Effector memory CD4-positive, alpha-beta T cell (primary cell): ENCODE measurements around the gene CAMTA1.
"Not testable (repeated sequence)": the region's sequence is repeated elsewhere in the genome, so short reads cannot be mapped to it uniquely, and the experiment has no call there.

Experiments used
- DNase-seq, 3 donors: peaks; one replicate each; pipeline ENCODE4 v3.0.0-alpha.2; 2020
- H3K27ac ChIP-seq: 2 replicates; pipeline ENCODE4 v1.7.0; 2013; ENCODE audit warnings: mild to moderate bottlenecking, low read length, moderate library complexity; ENCODE audit not compliant: insufficient read depth, poor library complexity, severe bottlenecking
- H3K27me3 ChIP-seq: replicated peaks from 2 replicates; pipeline ENCODE4 v1.7.0; 2013; ENCODE audit warnings: mild to moderate bottlenecking, low read length; ENCODE audit not compliant: insufficient read depth, control insufficient read depth, poor library complexity, severe bottlenecking
- H3K36me3 ChIP-seq: 2 replicates; pipeline ENCODE4 v1.7.0; 2013; ENCODE audit warnings: mild to moderate bottlenecking, low read length, moderate library complexity; ENCODE audit not compliant: control insufficient read depth, insufficient read depth
- H3K4me1 ChIP-seq: 2 replicates; pipeline ENCODE4 v1.7.0; 2013; ENCODE audit warnings: low read length, mild to moderate bottlenecking; ENCODE audit not compliant: control insufficient read depth, insufficient read depth, poor library complexity, severe bottlenecking
- H3K4me3 ChIP-seq: 2 replicates; pipeline ENCODE4 v1.7.0; 2013; ENCODE audit warnings: low read length, low read depth, mild to moderate bottlenecking; ENCODE audit not compliant: insufficient read depth, poor library complexity, severe bottlenecking
- H3K9me3 ChIP-seq: 2 replicates; pipeline ENCODE4 v1.7.0; 2013; ENCODE audit warnings: mild to moderate bottlenecking, low read length, moderate library complexity; ENCODE audit not compliant: control insufficient read depth

CAMTA1 gene

DNA sequence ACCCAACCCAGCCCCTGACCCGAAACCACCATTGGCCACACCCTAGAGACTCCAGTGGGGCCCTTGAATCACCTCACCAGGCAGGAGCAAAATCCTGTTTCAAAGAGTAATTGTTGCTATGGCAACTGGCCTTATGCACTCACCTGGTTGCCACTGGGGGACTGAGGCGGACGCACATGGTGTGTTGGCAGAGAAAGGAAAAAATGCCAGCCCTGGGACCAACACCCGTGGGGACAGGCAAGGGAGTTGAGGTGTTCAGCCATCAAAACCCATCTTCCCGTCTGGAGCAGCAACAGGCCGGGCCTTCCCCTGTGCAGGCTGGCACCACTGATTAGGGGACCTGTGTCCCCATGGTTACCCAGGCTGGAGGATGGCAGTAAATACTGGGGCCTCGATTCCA is 590.1 kb downstream of the CAMTA1 start:
- Histone ChIP-seq H3K4me3 (no peak overlapping the region), H3K27ac (no peak overlapping the region), H3K9me3 (no peaks in the 10 kb centered on the region), H3K4me1 (no peaks in the 10 kb centered on the region), H3K36me3 (no peaks in the 10 kb centered on the region), H3K27me3 (no peaks in the 10 kb centered on the region)
- no peak for DNase-seq

DNA sequence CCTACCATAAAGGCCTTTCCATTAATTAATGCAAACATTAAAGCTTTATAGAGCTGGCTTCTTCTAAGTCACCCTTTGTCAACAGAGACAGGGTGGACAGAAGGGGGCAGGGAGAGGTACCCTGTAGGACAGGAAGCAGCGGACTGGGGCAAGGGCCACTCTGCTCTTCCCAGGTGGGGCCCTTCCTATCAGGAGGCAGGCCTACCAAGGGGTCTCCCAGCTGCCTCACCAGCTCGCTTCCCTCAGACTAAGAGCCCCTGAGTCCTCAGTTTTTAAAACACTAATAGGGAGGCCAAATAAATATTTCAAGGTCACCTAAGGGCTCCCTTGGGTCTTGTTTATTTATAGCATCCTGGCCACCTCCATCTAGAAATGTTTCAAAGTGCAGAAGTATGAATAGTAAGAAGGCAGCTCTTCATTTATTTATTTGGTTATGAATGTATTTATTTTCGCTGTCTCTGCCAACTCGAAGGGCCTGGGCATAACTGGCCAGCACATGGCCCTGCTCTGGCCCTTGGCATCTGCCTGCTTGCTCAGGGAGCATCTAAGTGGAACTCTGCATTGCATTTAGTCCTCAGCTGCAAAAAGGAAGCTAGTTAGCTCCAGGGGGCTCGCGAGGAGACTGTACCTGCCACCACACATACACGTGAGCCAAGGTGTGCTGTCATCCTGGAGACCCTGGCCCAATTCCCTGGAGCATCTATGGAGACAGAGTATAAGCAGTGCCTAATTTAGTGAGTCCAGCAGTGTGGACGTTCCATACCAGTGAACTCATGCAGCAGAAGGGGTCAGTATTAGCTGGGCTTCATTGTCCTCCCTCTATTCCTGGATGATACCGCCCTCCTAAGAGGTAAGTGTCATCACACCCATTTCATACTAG is 590.8 kb downstream of the CAMTA1 start:
- H3K27ac ChIP-seq = no peak overlapping the region
- H3K4me3 ChIP-seq = no peak overlapping the region
- H3K36me3 ChIP-seq = no peaks in the 10 kb centered on the region
- no peak for DNase-seq
- no peaks in the 10 kb centered on the region for H3K27me3 ChIP-seq
- no peaks in the 10 kb centered on the region for H3K4me1 ChIP-seq
- H3K9me3 ChIP-seq = no peaks in the 10 kb centered on the region

GRCh38 chr1:7376676-7377075 is 591.4 kb downstream of the CAMTA1 start:
- Histone ChIP-seq H3K27me3 (no peaks in the 10 kb centered on the region), H3K9me3 (no peaks in the 10 kb centered on the region), H3K4me1 (no peaks in the 10 kb centered on the region), H3K4me3 (no peak overlapping the region), H3K36me3 (no peaks in the 10 kb centered on the region), H3K27ac (no peak overlapping the region)
- no peak for DNase-seq

- H3K9me3 ChIP-seq = no peaks in the 10 kb centered on the region
- no peak overlapping the region for H3K4me3 ChIP-seq
- H3K27ac ChIP-seq = no peak overlapping the region
- H3K4me1 ChIP-seq = no peaks in the 10 kb centered on the region
- H3K27me3 ChIP-seq = no peaks in the 10 kb centered on the region
- no peaks in the 10 kb centered on the region for H3K36me3 ChIP-seq
- DNase-seq = no peak
These were observed 593.3 kb downstream of the CAMTA1 start for GRCh38 chr1:7378346-7379130.

DNA sequence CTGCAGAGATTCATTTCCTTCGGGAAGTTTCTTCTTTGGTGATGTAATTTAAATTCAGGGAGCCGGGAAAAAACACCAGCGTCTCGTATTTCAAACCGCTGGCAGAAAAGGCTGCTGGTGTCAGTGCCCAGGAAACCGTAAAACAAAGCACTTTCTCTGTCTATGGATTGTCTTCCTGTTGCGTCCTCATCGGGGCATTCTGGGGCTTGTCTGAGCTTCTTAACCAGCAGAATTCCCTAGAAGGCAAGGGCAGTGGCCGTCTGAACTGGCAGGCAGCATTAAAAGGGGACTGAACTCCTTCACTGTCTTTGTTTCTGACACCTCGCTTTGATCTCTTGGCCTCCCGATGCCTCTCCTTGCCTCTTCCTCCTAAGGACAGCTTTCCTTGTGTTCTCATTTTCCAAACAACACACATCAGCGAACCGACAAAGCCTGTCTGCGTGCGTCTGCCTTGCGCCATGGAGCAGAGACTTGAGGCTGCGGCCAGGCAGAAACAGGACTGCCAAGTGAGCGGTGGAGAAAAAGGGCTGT is 594.3 kb downstream of the CAMTA1 start:
- Histone ChIP-seq H3K4me1 (no peaks in the 10 kb centered on the region), H3K4me3 (no peak overlapping the region), H3K36me3 (no peaks in the 10 kb centered on the region), H3K27me3 (no peaks in the 10 kb centered on the region), H3K27ac (no peak overlapping the region), H3K9me3 (no peaks in the 10 kb centered on the region)
- DNase-seq = no peak

GRCh38 chr1:7380068-7380467 is 594.8 kb downstream of the CAMTA1 start:
- not testable (repeated sequence) for H3K36me3 ChIP-seq, H3K4me3 ChIP-seq, DNase-seq, H3K27ac ChIP-seq, H3K9me3 ChIP-seq, H3K4me1 ChIP-seq, H3K27me3 ChIP-seq

- H3K9me3 ChIP-seq = no peaks in the 10 kb centered on the region
- no peaks in the 10 kb centered on the region for H3K36me3 ChIP-seq
- H3K4me3 ChIP-seq = no peak overlapping the region
- DNase-seq = no peak
- no peaks in the 10 kb centered on the region for H3K27me3 ChIP-seq
- no peak overlapping the region for H3K27ac ChIP-seq
- H3K4me1 ChIP-seq = no peaks in the 10 kb centered on the region
These were observed 595.5 kb downstream of the CAMTA1 start for GRCh38 chr1:7380712-7381111.

DNA sequence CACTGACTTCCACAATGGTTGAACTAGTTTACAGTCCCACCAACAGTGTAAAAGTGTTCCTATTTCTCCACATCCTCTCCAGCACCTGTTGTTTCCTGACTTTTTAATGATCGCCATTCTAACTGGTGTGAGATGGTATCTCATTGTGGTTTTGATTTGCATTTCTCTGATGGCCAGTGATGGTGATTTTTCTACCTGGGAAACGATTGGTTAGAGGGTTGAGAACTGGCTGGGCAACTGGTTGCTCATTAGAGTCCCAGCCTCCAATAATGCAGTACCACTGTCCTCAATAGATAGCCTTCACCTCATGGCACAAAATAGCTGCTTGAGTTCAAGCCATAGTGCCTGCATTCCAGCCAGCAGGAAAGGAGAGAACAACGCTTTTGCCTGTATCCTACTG is 596.5 kb downstream of the CAMTA1 start:
- H3K9me3 ChIP-seq, H3K4me3 ChIP-seq, H3K27ac ChIP-seq, DNase-seq, H3K36me3 ChIP-seq, H3K4me1 ChIP-seq, H3K27me3 ChIP-seq: not testable (repeated sequence)

GRCh38 chr1:7382971-7383370 is 597.7 kb downstream of the CAMTA1 start:
- H3K9me3 ChIP-seq = no peaks in the 10 kb centered on the region
- no peak for DNase-seq

More at GRCh38 chr1:7382971-7383370, 597.7 kb downstream of the CAMTA1 start:
- no peaks in the 10 kb centered on the region for H3K4me1 ChIP-seq
- H3K4me3 ChIP-seq = no peak overlapping the region
- H3K36me3 ChIP-seq = no peaks in the 10 kb centered on the region
- H3K27me3 ChIP-seq = no peaks in the 10 kb centered on the region
- H3K27ac ChIP-seq = no peak overlapping the region
